Kidney (tissue), 14 donors: ENCODE measurements around the gene NEUROD6. TPM values are rescaled to one million over a fixed set of nuclear protein-coding genes. Genes with fewer than 3 reads are reported as not detected.

Source experiments
- DNase-seq, 5 donors: peaks; one replicate each; pipeline ENCODE4 v3.0.0-alpha.2; 2013 to 2020
- FAIRE-seq: peaks from 2 replicates; lab custom pipeline; 2012; peaks lifted over from hg19 to GRCh38; lab: Jason Lieb, UNC
- H3K27ac ChIP-seq, 2 donors: one replicate each; pipeline ENCODE4 v1.7.0; 2013; ENCODE audit warnings: low read depth in 2 of 2, low read length in 2 of 2, inconsistent platforms in 1 of 2
- H3K27me3 ChIP-seq: one replicate; pipeline ENCODE4 v1.7.1; 2013; ENCODE audit warnings: low read length, inconsistent platforms; ENCODE audit not compliant: control insufficient read depth, insufficient read depth
- H3K36me3 ChIP-seq, 3 donors: one replicate each; pipeline versions ENCODE4 v1.7.0 to v1.7.1; 2013; ENCODE audit warnings: low read length in 3 of 3, control low read depth in 1 of 3, inconsistent platforms in 1 of 3; ENCODE audit not compliant: insufficient read depth in 3 of 3, control insufficient read depth in 2 of 3
- H3K4me1 ChIP-seq, 3 donors: one replicate each; pipeline versions ENCODE4 v1.7.0 to v1.7.1; 2013; ENCODE audit warnings: low read length in 3 of 3, inconsistent platforms in 1 of 3, low read depth in 1 of 3; ENCODE audit not compliant: control insufficient read depth in 2 of 3, insufficient read depth in 2 of 3
- H3K4me3 ChIP-seq, 3 donors: one replicate each; pipeline versions ENCODE4 v1.7.0 to v1.8.1; 2013; ENCODE audit warnings: low read length in 3 of 3, control low read depth in 1 of 3, inconsistent platforms in 1 of 3
- H3K9ac ChIP-seq, 3 donors: one replicate each; pipeline versions ENCODE4 v1.7.0 to v1.7.1; 2013; ENCODE audit warnings: low read length in 3 of 3, control low read depth in 1 of 3, inconsistent platforms in 1 of 3
- H3K9me3 ChIP-seq, 3 donors: one replicate each; pipeline versions ENCODE4 v1.7.0 to v1.7.1; 2013; ENCODE audit warnings: low read length in 3 of 3, control low read depth in 1 of 3, inconsistent platforms in 1 of 3; ENCODE audit not compliant: control insufficient read depth in 2 of 3, insufficient read depth in 1 of 3
- intact Hi-C: fragments of 100-400 bp; cut with DNase I; formaldehyde crosslinking; loops from one replicate; pipeline ENCODE4 v1.11.1; 2022
- polyA plus RNA-seq: library from polyadenylated mRNA; stranded (reverse); fragments of 350-450 nt; fragmentation: Illumina TruSeq; extraction: RNeasy Lipid Tissue Mini Kit (QIAGEN cat#74804); gene quantifications from one replicate; pipeline ENCODE4 v1.2.3, GENCODE V29; 2014; ENCODE audit warnings: low read depth, low replicate concordance; ENCODE audit not compliant: insufficient read depth
- total RNA-seq: library from RNA; stranded (reverse); fragmentation: NEBNext Ultra II Directional; extraction: Animal tissue kit (Norgen Biotek cat#: 25700); gene quantifications from one replicate; pipeline ENCODE4 v1.2.1, GENCODE V29; 2021
- TF ChIP-seq, protein P1 (sequence below): IDR thresholded peaks from 3 replicates; pipeline ENCODE4 v1.5.1; 2012; ENCODE audit warnings: mild to moderate bottlenecking, moderate library complexity, borderline replicate concordance; ENCODE audit not compliant: insufficient read depth; ENCODE audit errors: extremely low read depth
- donor health status: control.
- donor health status: control.
- donor health status: control.
- donor health status: control.
- donor health status: control.
- donor health status: DM: yes; HTN: yes; CAD: no.
- donor health status: Normal renal cell carcinoma (clear cell type).

Gene NEUROD6
- total and polyA plus RNA-seq, 2 donors from 2014 or later: not detected

DNA sequence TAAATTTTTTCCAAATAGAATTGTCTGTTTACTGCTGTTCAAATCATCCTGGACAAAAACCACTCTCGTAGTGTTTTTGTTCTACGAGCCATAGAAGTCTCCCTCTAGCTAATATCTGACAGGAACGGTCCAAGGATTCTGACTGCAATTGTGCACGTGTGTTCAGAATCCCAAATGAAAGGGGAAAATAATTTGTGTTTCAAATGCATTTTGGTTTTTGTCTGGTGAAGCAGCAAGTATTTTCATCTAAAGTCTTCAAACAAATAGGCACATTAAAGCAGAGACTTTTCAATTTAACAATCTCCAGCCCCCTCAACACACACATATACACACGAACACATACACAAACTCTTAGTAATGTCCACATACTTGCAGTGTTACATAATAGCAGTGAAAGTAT, 475 bp downstream of the NEUROD6 start:
- intact Hi-C loops: no loop called here
- no peaks in the 10 kb centered on the region for H3K4me1 ChIP-seq
- FAIRE-seq (no peak), DNase-seq (no peak)
- no peaks in the 10 kb centered on the region for H3K36me3 ChIP-seq
- TF ChIP-seq, protein P1, sequence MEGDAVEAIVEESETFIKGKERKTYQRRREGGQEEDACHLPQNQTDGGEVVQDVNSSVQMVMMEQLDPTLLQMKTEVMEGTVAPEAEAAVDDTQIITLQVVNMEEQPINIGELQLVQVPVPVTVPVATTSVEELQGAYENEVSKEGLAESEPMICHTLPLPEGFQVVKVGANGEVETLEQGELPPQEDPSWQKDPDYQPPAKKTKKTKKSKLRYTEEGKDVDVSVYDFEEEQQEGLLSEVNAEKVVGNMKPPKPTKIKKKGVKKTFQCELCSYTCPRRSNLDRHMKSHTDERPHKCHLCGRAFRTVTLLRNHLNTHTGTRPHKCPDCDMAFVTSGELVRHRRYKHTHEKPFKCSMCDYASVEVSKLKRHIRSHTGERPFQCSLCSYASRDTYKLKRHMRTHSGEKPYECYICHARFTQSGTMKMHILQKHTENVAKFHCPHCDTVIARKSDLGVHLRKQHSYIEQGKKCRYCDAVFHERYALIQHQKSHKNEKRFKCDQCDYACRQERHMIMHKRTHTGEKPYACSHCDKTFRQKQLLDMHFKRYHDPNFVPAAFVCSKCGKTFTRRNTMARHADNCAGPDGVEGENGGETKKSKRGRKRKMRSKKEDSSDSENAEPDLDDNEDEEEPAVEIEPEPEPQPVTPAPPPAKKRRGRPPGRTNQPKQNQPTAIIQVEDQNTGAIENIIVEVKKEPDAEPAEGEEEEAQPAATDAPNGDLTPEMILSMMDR: no peak
- H3K9me3 ChIP-seq: no peaks in the 10 kb centered on the region
- H3K4me3 ChIP-seq: no peak overlapping the region
- H3K27me3 ChIP-seq: peaks cover 12% of the 10 kb centered on the region
- no peak overlapping the region for H3K27ac ChIP-seq
- H3K9ac ChIP-seq: no peak overlapping the region

DNA sequence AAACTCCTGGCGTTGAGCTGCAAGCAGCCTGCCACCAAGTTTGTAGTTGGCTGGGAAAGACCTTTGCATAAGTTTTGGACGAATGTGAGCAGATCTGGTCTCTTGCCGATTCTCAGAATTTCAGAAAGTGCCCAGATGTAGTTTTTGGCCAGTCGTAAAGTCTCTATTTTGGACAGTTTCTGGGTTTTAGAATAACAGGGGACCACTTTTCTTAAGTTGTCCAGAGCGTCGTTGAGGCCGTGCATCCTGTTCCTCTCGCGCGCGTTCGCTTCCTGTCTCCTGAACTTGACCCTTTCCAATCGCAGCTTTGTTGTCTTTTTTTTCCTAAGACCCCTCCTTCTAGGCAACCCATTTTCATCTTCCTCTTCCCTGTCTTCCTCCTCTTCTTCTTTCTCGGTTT, 1.8 kb downstream of the NEUROD6 start:
- no peak for FAIRE-seq
- H3K36me3 ChIP-seq: no peaks in the 10 kb centered on the region
- peaks cover 12% of the 10 kb centered on the region for H3K27me3 ChIP-seq
- no peaks in the 10 kb centered on the region for H3K4me1 ChIP-seq
- H3K9me3 ChIP-seq: no peaks in the 10 kb centered on the region
- intact Hi-C loops: no loop called here
- no peak overlapping the region for H3K27ac ChIP-seq
- no peak overlapping the region for H3K9ac ChIP-seq
- TF ChIP-seq, protein P1: no peak
- DNase-seq: no peak
- no peak overlapping the region for H3K4me3 ChIP-seq

DNA sequence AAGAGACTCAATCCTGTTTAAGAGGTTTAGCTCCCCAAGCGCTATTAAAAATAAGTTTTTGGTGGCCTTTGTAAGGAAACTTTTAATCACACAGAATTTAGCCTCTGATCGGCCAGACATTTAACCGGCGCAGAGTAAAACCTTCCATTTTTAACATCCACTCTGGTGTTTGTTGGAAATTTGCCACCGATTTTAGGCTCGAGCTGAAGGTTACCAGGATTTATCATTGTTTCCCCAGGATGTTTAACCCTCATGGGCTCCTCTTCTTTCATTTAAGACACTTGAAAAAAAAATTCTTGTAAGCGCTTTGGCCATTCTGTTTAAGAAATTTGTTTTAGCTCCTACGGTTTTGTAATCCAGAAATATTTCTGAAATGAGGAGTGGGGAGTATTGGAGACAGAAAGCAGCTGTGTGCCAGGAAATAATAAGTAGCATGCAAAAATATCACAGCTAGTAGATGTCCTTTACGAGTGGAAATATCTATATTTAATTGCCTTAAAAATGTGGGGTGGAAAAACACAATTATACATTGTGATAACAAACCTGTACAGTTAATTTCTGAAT, 3.4 kb downstream of the NEUROD6 start:
- DNase-seq (no peak), FAIRE-seq (no peak)
- H3K27ac ChIP-seq: no peak overlapping the region
- peaks cover 12% of the 10 kb centered on the region for H3K27me3 ChIP-seq
- H3K9me3 ChIP-seq: no peaks in the 10 kb centered on the region
- intact Hi-C loops: no loop called here
- H3K9ac ChIP-seq: no peak overlapping the region
- no peak overlapping the region for H3K4me3 ChIP-seq
- H3K4me1 ChIP-seq: no peaks in the 10 kb centered on the region
- H3K36me3 ChIP-seq: no peaks in the 10 kb centered on the region
- TF ChIP-seq, protein P1: no peak
